SIG-M5 treated with dmso at 0.1 percent for 504 hours (cell line): ENCODE data around the gene CYB5A.

Experiments
- DNase-seq: peaks from one replicate; lab custom pipeline; 2025; ENCODE audit not compliant: unreplicated experiment; lab: John Stamatoyannopoulos, UW

Gene CYB5A

GRCh38 chr18:74278058-74278457, 13.7 kb downstream of the CYB5A start:
- no peak for DNase-seq

GRCh38 chr18:74277296-74277695, 14.5 kb downstream of the CYB5A start:
- no peak for DNase-seq

- no peak for DNase-seq
These were observed 15.2 kb downstream of the CYB5A start for GRCh38 chr18:74276609-74277008.

- DNase-seq, result no peak
These were observed 16.0 kb downstream of the CYB5A start for GRCh38 chr18:74275736-74276135.

- no peak for DNase-seq
These were observed 17.1 kb downstream of the CYB5A start for GRCh38 chr18:74274700-74275099.

GRCh38 chr18:74273394-74273793, 18.4 kb downstream of the CYB5A start:
- DNase-seq, result no peak

- no peak for DNase-seq
These were observed 20.1 kb downstream of the CYB5A start for GRCh38 chr18:74271635-74272034.

- DNase-seq, result no peak
These were observed 22.7 kb downstream of the CYB5A start for GRCh38 chr18:74268933-74269620.

GRCh38 chr18:74268175-74268574, 23.6 kb downstream of the CYB5A start:
- no peak for DNase-seq

GRCh38 chr18:74266161-74266560, 25.6 kb downstream of the CYB5A start:
- no peak for DNase-seq

- DNase-seq, result no peak
These were observed 26.1 kb downstream of the CYB5A start for GRCh38 chr18:74265546-74266098.

- DNase-seq, result no peak
These were observed 27.3 kb downstream of the CYB5A start for GRCh38 chr18:74264303-74265020.

GRCh38 chr18:74261053-74261713, 30.6 kb downstream of the CYB5A start:
- no peak for DNase-seq

- no peak for DNase-seq
These were observed 32.4 kb downstream of the CYB5A start for GRCh38 chr18:74259347-74259746.

- no peak for DNase-seq
These were observed 34.7 kb downstream of the CYB5A start for GRCh38 chr18:74257083-74257482.

- no peak for DNase-seq
These were observed 35.6 kb downstream of the CYB5A start for GRCh38 chr18:74256190-74256589.

- no peak for DNase-seq
These were observed 36.6 kb downstream of the CYB5A start for GRCh38 chr18:74255131-74255616.

- DNase-seq, result no peak
These were observed 39.7 kb downstream of the CYB5A start for GRCh38 chr18:74252039-74252395.

GRCh38 chr18:74251297-74252038, 40.3 kb downstream of the CYB5A start:
- DNase-seq, result peak; percentile 73

- no peak for DNase-seq
These were observed 41.6 kb downstream of the CYB5A start for GRCh38 chr18:74250131-74250530.
